ENCODE results near the gene ADORA1. TPM values are rescaled to one million over a fixed set of nuclear protein-coding genes. Genes with fewer than 3 reads are reported as not detected.

ADORA1 gene
- total and polyA plus RNA-seq, 2 donors (not counting 1 experiment from before 2014, with no cell fraction given), result not detected

DNA sequence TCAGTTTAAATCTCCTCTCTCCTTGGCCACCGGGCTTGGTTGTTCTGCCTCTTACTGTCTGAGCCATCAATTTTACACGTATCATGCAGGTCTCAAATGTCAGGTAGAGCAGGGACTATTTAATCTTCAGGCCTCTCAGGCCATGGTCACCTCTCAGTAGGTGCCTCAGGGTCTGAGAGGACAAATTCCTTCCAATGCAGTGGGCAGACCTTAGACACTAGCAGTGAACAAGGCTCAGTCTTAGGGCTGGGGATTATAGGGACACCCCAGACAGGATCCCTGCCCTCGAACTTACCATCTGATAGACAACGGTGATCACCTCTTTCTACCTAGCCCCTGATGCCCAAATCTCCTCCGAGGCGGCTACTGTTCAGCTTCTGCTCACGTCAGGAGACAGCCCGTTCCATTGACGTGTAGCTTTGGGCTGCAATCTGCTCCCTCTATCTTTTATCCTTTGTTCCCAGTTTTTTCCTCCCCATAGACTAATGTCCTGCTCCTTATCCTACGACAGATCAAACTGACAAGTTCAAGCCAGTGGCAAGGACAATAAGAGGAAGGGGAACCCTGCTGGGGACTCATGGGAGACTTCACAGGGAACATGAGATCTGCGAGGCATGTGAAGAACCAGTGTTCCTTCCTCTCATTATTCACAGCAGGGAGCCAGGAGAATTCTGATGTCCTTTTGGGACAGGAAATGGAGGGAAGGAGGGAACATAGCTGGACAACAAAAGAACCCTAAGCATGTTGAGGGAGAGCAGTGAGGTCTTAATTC, 40.3 kb upstream of the ADORA1 start:
- intact Hi-C loops (cut with micrococcal nuclease), result no loop called here
- Histone ChIP-seq H3K4me1 (ENCODE audit: control insufficient read depth in 2 of 2, insufficient read depth in 2 of 2, low read length in 2 of 2) (no peaks in the 10 kb centered on the region), H3K4me3 (ENCODE audit: control extremely low read depth in 1 of 5, extremely low read depth in 1 of 5, insufficient read depth in 1 of 5, low read depth in 2 of 5, low read length in 4 of 5) (no peak overlapping the region), H3K27me3 (replicated peaks in 1 of 4; ENCODE audit: control extremely low read depth in 1 of 4, control insufficient read depth in 3 of 4, insufficient read depth in 4 of 4, low read length in 3 of 4) (no peaks in the 10 kb centered on the region), H4K20me1 (ENCODE audit: control insufficient read depth, insufficient read depth, low read length, poor library complexity, severe bottlenecking) (no peaks in the 10 kb centered on the region), H3K9ac (ENCODE audit: low read length) (no peak overlapping the region), H3K27ac (ENCODE audit: low read length in 2 of 2) (no peak overlapping the region), H3K9me3 (ENCODE audit: control extremely low read depth in 1 of 3, control insufficient read depth in 2 of 3, insufficient read depth in 1 of 3, low read length in 2 of 3) (no peaks in the 10 kb centered on the region), H3K79me2 (ENCODE audit: control insufficient read depth, insufficient read depth, low read length) (no peaks in the 10 kb centered on the region), H2AFZ (ENCODE audit: insufficient read depth, low read depth, low read length, poor library complexity, severe bottlenecking) (no peak overlapping the region), H3K4me2 (replicated peaks; ENCODE audit: low read depth, low read length, poor library complexity, severe bottlenecking) (no peak overlapping the region), H3K36me3 (replicated peaks in 1 of 2; ENCODE audit: control extremely low read depth in 1 of 2, control insufficient read depth in 1 of 2, extremely low read depth in 1 of 2, insufficient read depth in 2 of 2, low read length in 1 of 2) (no peaks in the 10 kb centered on the region)
- CTCF ChIA-PET, result no interaction called here
- Mint-ChIP-seq H3K27me3 (peaks cover 30% of the 10 kb centered on the region), H3K4me1 (no peaks in the 10 kb centered on the region), H3K9me3 (ENCODE audit: insufficient read depth) (no peaks in the 10 kb centered on the region), H3K27ac (no peak overlapping the region), H3K4me3 (no peak overlapping the region)
- WGBS (ENCODE audit: insufficient coverage), result 85% methylated on average over 10 of the region's 11 CpGs
- no peak for DNase-seq
- ATAC-seq (ENCODE audit: low read depth), result no peak
- POLR2A ChIA-PET, result no interaction called here
- TF ChIP-seq, protein P1, sequence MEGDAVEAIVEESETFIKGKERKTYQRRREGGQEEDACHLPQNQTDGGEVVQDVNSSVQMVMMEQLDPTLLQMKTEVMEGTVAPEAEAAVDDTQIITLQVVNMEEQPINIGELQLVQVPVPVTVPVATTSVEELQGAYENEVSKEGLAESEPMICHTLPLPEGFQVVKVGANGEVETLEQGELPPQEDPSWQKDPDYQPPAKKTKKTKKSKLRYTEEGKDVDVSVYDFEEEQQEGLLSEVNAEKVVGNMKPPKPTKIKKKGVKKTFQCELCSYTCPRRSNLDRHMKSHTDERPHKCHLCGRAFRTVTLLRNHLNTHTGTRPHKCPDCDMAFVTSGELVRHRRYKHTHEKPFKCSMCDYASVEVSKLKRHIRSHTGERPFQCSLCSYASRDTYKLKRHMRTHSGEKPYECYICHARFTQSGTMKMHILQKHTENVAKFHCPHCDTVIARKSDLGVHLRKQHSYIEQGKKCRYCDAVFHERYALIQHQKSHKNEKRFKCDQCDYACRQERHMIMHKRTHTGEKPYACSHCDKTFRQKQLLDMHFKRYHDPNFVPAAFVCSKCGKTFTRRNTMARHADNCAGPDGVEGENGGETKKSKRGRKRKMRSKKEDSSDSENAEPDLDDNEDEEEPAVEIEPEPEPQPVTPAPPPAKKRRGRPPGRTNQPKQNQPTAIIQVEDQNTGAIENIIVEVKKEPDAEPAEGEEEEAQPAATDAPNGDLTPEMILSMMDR (IDR thresholded peaks at IDR 0.05), result no peak
- TF ChIP-seq EZH2 (IDR thresholded peaks at IDR 0.05; ENCODE audit: borderline replicate concordance, insufficient read depth, low read depth, low read length, poor library complexity, severe bottlenecking), result no peak

- H3K9me3 Mint-ChIP-seq (ENCODE audit: insufficient read depth), result no peaks in the 10 kb centered on the region
- H3K4me3 ChIP-seq (ENCODE audit: control extremely low read depth in 1 of 5, extremely low read depth in 1 of 5, insufficient read depth in 1 of 5, low read depth in 2 of 5, low read length in 4 of 5), result no peak overlapping the region
- POLR2A ChIA-PET, result no interaction called here
Measured at GRCh38 chr1:203088441-203088840, 39.1 kb upstream of the ADORA1 start.

More at GRCh38 chr1:203088441-203088840, 39.1 kb upstream of the ADORA1 start:
- H3K27me3 ChIP-seq (replicated peaks in 1 of 4; ENCODE audit: control extremely low read depth in 1 of 4, control insufficient read depth in 3 of 4, insufficient read depth in 4 of 4, low read length in 3 of 4), result peaks cover 0 to 3% (median 1%) of the 10 kb centered on the region in 4 experiments
- H3K27ac ChIP-seq (ENCODE audit: low read length in 2 of 2), result no peak overlapping the region
- intact Hi-C loops (cut with micrococcal nuclease), result no loop called here
- ATAC-seq (ENCODE audit: low read depth) (no peak), DNase-seq (no peak)
- 90% methylated on average over 3 of the region's 3 CpGs for WGBS (ENCODE audit: insufficient coverage)
- no peak overlapping the region for H2AFZ ChIP-seq (ENCODE audit: insufficient read depth, low read depth, low read length, poor library complexity, severe bottlenecking)
- H3K9ac ChIP-seq (ENCODE audit: low read length), result no peak overlapping the region
- H3K9me3 ChIP-seq (ENCODE audit: control extremely low read depth in 1 of 3, control insufficient read depth in 2 of 3, insufficient read depth in 1 of 3, low read length in 2 of 3), result no peaks in the 10 kb centered on the region
- H3K4me1 Mint-ChIP-seq, result no peaks in the 10 kb centered on the region
- TF ChIP-seq, protein P1 (IDR thresholded peaks at IDR 0.05), result no peak
- TF ChIP-seq EZH2 (IDR thresholded peaks at IDR 0.05; ENCODE audit: borderline replicate concordance, insufficient read depth, low read depth, low read length, poor library complexity, severe bottlenecking), result no peak
- no peaks in the 10 kb centered on the region for H3K36me3 ChIP-seq (replicated peaks in 1 of 2; ENCODE audit: control extremely low read depth in 1 of 2, control insufficient read depth in 1 of 2, extremely low read depth in 1 of 2, insufficient read depth in 2 of 2, low read length in 1 of 2)
- no peaks in the 10 kb centered on the region for H3K79me2 ChIP-seq (ENCODE audit: control insufficient read depth, insufficient read depth, low read length)
- no peak overlapping the region for H3K4me3 Mint-ChIP-seq
- H3K27ac Mint-ChIP-seq, result no peak overlapping the region
- H3K4me1 ChIP-seq (ENCODE audit: control insufficient read depth in 2 of 2, insufficient read depth in 2 of 2, low read length in 2 of 2), result no peaks in the 10 kb centered on the region
- CTCF ChIA-PET, result no interaction called here
- no peaks in the 10 kb centered on the region for H4K20me1 ChIP-seq (ENCODE audit: control insufficient read depth, insufficient read depth, low read length, poor library complexity, severe bottlenecking)
- H3K27me3 Mint-ChIP-seq, result peaks cover 35% of the 10 kb centered on the region
- no peak overlapping the region for H3K4me2 ChIP-seq (replicated peaks; ENCODE audit: low read depth, low read length, poor library complexity, severe bottlenecking)

Data from B cell (primary cell).